Testis (tissue), 3 donors: Measurements from ENCODE around the gene COLGALT1. TPM values are rescaled to one million over a fixed set of nuclear protein-coding genes. Genes with fewer than 3 reads are reported as not detected.

Experiments used
- DNase-seq: peaks from one replicate; pipeline ENCODE4 v3.0.0-alpha.2; 2019
- H3K27ac ChIP-seq, 2 donors: fragments of 200-600 bp; sonication (generic); one replicate each; pipeline ENCODE4 v1.5.1; 2019
- H3K27me3 ChIP-seq: fragments of 200-600 bp; sonication (generic); one replicate; pipeline ENCODE4 v1.5.1; 2019
- H3K36me3 ChIP-seq: fragments of 200-600 bp; sonication (generic); one replicate; pipeline ENCODE4 v1.5.1; 2017; ENCODE audit warnings: low read depth; ENCODE audit errors: missing control alignments
- H3K4me1 ChIP-seq: fragments of 200-600 bp; sonication (generic); one replicate; pipeline ENCODE4 v1.5.1; 2019
- H3K4me3 ChIP-seq, 2 donors: fragments of 200-600 bp; sonication (generic); one replicate each; pipeline ENCODE4 v1.5.1; 2017 to 2019
- H3K9me3 ChIP-seq: fragments of 200-600 bp; sonication (generic); one replicate; pipeline ENCODE4 v1.5.1; 2017
- POLR2A ChIP-seq: fragments of 450-650 bp; IDR thresholded peaks from one replicate; pipeline ENCODE4 v1.6.1; 2017; ENCODE audit warnings: antibody characterized with exemption, mild to moderate bottlenecking, moderate library complexity
- WGBS, 2 donors: methylation state at CpG; one replicate each; pipeline ENCODE4 v1.1.5; 2018; 5-methylcytosine and 5-hydroxymethylcytosine counted together
- intact Hi-C: fragments of 100-400 bp; cut with DNase I; formaldehyde crosslinking; loops from one replicate; pipeline ENCODE4 v1.15.1; 2023; ENCODE audit warnings: low total_unique reads
- polyA plus RNA-seq: library from polyadenylated mRNA; stranded (reverse); fragments of 350-450 nt; fragmentation: Illumina TruSeq; extraction: RNeasy Lipid Tissue Mini Kit (QIAGEN cat#74804); gene quantifications from one replicate; pipeline ENCODE4 v1.2.3, GENCODE V29; 2014; ENCODE audit warnings: low read depth, low replicate concordance; ENCODE audit not compliant: insufficient read depth
- total RNA-seq, 2 donors: library from RNA; depleted of rRNA; stranded (reverse); fragments of >200 nt; gene quantifications; one replicate each; pipeline ENCODE4 v1.2.3, GENCODE V29; 2016
- TF ChIP-seq, protein P1 (sequence below), 3 experiments: fragments of 450-650 bp in 2 of 3; fragments of 200-600 bp in 1 of 3; sonication (generic) in 1 of 3; IDR thresholded peaks; one replicate each; pipeline ENCODE4 v1.5.1; 2016 to 2019; ENCODE audit warnings: antibody characterized with exemption in 3 of 3, mild to moderate bottlenecking in 2 of 3, moderate library complexity in 1 of 3

COLGALT1 gene
- total and polyA plus RNA-seq, 3 donors from 2014 or later = 52.0 to 94.5 (median 70.3) TPM

DNA sequence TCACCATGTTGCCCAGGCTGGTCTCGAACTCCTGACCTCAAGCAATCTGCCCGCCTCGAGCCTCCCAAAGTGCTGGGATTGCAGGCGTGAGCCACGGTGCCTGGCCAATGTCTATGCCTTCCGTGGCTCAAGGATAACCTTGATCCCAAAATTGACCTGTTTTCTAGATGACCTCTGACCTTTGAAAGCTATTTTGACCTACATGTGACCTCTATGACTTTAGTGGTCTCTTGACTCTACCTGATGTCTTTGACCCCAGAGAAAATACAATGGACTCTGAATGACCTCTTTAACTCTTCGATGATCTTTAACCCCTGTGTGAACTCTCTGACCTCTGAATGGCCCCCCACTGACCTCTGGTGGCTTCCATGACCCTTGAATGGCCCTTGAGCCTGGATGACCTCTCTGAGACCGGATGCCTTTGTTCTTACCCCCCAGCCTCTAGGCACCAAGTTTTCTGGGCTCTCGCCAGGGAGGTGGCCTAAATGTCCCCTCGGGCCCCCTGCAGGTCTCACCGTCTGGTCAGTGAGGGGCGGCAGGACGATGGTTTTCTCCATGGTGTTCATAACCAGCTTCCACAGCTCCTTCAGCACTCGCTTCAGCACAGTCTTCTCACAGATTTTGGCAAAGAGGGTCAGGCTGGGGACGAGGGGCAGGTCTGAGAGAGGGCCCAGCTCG is 69.0 kb downstream of the COLGALT1 start:
- intact Hi-C loops = no loop called here
- no peak for TF ChIP-seq POLR2A
- 86 to 89% methylated on average over 13 to 16 of the region's 16 CpGs for WGBS, 2 donors
- Histone ChIP-seq H3K36me3 (no peaks in the 10 kb centered on the region), H3K27ac (no peak overlapping the region), H3K9me3 (no peaks in the 10 kb centered on the region), H3K27me3 (no peaks in the 10 kb centered on the region), H3K4me1 (no peaks in the 10 kb centered on the region), H3K4me3 (no peak overlapping the region)
- DNase-seq = no peak

DNA sequence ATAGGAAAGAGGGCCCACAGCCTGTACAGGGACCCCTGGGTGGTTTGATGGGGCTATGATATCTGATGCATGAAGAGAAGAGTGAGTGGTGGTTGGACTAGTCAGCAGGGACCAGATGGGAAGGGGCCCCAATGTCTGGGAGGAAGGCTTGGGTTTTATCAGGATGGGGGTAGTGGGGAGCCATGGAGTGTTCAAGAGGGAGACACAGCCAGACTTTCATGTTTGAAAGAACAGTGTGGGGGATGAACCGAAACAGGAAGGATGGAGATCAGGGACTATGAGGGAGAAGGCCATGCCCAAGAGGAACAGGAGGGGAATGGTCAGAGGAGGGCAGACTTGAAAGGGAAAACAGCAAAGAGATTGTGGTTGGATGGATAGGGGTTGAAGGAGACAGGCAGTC is 69.6 kb downstream of the COLGALT1 start:
- DNase-seq = no peak
- TF ChIP-seq, protein P1, sequence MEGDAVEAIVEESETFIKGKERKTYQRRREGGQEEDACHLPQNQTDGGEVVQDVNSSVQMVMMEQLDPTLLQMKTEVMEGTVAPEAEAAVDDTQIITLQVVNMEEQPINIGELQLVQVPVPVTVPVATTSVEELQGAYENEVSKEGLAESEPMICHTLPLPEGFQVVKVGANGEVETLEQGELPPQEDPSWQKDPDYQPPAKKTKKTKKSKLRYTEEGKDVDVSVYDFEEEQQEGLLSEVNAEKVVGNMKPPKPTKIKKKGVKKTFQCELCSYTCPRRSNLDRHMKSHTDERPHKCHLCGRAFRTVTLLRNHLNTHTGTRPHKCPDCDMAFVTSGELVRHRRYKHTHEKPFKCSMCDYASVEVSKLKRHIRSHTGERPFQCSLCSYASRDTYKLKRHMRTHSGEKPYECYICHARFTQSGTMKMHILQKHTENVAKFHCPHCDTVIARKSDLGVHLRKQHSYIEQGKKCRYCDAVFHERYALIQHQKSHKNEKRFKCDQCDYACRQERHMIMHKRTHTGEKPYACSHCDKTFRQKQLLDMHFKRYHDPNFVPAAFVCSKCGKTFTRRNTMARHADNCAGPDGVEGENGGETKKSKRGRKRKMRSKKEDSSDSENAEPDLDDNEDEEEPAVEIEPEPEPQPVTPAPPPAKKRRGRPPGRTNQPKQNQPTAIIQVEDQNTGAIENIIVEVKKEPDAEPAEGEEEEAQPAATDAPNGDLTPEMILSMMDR (IDR thresholded peaks at IDR 0.05) = no peak
- TF ChIP-seq POLR2A = no peak
- Histone ChIP-seq H3K27me3 (no peaks in the 10 kb centered on the region), H3K4me3 (no peak overlapping the region), H3K36me3 (no peaks in the 10 kb centered on the region), H3K27ac (no peak overlapping the region), H3K9me3 (no peaks in the 10 kb centered on the region), H3K4me1 (no peaks in the 10 kb centered on the region)
- intact Hi-C loops = no loop called here
- WGBS, 2 donors = 80 to 95% methylated on average over 1 of the region's 1 CpG

DNA sequence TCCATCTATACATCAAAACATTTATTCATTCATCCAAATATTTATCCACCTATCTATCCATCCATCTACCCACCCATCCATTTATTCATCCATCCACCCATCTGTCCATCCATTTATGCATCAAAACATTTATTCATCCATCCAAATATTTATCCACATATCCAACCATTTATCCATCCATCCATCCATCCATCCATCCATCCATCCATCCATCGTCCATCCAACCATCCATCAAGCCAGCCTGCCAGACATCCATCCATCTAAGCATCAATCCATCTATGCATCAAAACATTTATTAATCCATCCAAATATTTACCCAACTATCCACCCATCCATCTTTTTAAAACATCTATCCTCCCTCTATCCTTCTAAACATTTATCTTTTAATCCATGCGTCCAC is 70.5 kb downstream of the COLGALT1 start:
- H3K27me3 ChIP-seq = no peaks in the 10 kb centered on the region
- no peaks in the 10 kb centered on the region for H3K36me3 ChIP-seq
- no peak for TF ChIP-seq POLR2A
- TF ChIP-seq, protein P1 (IDR thresholded peaks at IDR 0.05) = no peak
- WGBS, 2 donors = 89 to 91% methylated on average over 2 of the region's 2 CpGs
- no peak overlapping the region for H3K27ac ChIP-seq
- DNase-seq = no peak
- no peaks in the 10 kb centered on the region for H3K4me1 ChIP-seq
- no peak overlapping the region for H3K4me3 ChIP-seq
- H3K9me3 ChIP-seq = no peaks in the 10 kb centered on the region
- intact Hi-C loops = no loop called here

DNA sequence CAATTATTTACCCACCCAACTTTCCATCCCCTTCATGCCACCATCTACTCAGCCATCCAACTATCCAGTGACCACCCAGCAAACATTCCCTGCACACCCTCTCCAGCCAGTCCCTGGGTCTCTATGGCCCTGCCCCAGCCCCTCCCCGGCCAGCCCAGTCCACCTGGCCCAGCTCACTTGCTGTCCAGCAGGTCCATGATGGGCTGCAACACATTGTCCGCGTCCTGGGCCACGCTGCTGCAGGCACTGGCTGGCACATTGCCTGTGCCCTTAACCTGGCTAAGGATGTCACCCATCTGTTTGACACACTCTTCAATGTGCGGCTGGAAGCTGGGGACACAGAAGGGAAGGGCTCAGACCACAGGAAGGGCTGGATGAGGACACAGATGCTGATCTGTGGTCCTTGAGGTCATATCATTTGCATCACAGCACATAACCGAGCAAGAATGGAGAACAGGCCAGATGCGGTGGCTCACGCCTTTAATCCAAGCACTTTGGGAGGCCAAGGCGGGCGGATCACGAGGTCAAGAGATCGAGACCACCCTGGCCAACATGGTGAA is 71.1 kb downstream of the COLGALT1 start:
- WGBS, 2 donors = 85 to 92% methylated on average over 12 of the region's 12 CpGs
- H3K4me1 ChIP-seq = no peaks in the 10 kb centered on the region
- H3K4me3 ChIP-seq = no peak overlapping the region
- no peaks in the 10 kb centered on the region for H3K9me3 ChIP-seq
- TF ChIP-seq, protein P1 (IDR thresholded peaks at IDR 0.05) = no peak
- TF ChIP-seq POLR2A = no peak
- no peak for DNase-seq
- no peak overlapping the region for H3K27ac ChIP-seq
- no peaks in the 10 kb centered on the region for H3K27me3 ChIP-seq
- intact Hi-C loops = no loop called here
- no peaks in the 10 kb centered on the region for H3K36me3 ChIP-seq

DNA sequence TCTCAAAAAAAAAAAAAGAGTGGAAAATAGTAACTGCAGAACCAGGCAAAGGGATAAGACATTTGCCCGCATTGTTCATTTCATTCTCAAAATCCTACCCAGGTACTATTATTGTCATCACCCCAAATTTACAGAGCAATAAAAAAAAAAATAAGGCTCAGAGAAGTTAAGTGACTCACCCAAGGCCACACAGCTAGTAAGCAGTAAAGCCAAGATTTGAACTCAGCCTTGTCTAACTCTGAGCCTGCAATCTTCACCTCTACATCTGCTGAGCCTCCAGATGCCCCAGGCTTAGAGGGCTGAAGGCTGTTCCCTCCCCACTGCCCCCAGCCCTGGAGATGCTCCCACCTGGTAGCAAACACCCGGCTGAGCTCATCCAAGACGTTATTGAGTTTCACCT is 71.7 kb downstream of the COLGALT1 start:
- intact Hi-C loops = no loop called here
- TF ChIP-seq, protein P1 (IDR thresholded peaks at IDR 0.05) = no peak
- TF ChIP-seq POLR2A = no peak
- H3K4me3 ChIP-seq = no peak overlapping the region
- H3K36me3 ChIP-seq = no peaks in the 10 kb centered on the region
- no peak overlapping the region for H3K27ac ChIP-seq
- H3K9me3 ChIP-seq = no peaks in the 10 kb centered on the region
- no peaks in the 10 kb centered on the region for H3K27me3 ChIP-seq
- DNase-seq = no peak
- 91 to 96% methylated on average over 3 of the region's 3 CpGs for WGBS, 2 donors
- no peaks in the 10 kb centered on the region for H3K4me1 ChIP-seq
